AG20443 (cell line): ENCODE measurements around the gene PLA2G4E.
A peak's percentile ranks its signal among the peaks of the same experiment; 100 is the strongest.

Experiments used
- DNase-seq: peaks from one replicate; pipeline ENCODE4 v3.0.0; 2012; ENCODE audit warnings: low spot score, mixed read lengths

The PLA2G4E gene

GRCh38 chr15:42050484-42051255 is 29.8 kb upstream of the PLA2G4E start:
- no peak for DNase-seq

- no peak for DNase-seq
Observed at GRCh38 chr15:42048821-42049200, 28.0 kb upstream of the PLA2G4E start.

- no peak for DNase-seq
Observed at GRCh38 chr15:42048080-42048820, 27.4 kb upstream of the PLA2G4E start.

GRCh38 chr15:42046597-42046996 is 25.8 kb upstream of the PLA2G4E start:
- no peak for DNase-seq

- no peak for DNase-seq
Observed at GRCh38 chr15:42045211-42045615, 24.4 kb upstream of the PLA2G4E start.

- DNase-seq: no peak
Observed at GRCh38 chr15:42042602-42043400, 22.0 kb upstream of the PLA2G4E start.

- DNase-seq: no peak
Observed at GRCh38 chr15:42038401-42038800, 17.6 kb upstream of the PLA2G4E start.

GRCh38 chr15:42037656-42038055 is 16.8 kb upstream of the PLA2G4E start:
- no peak for DNase-seq

- DNase-seq: no peak
Observed at GRCh38 chr15:42036966-42037365, 16.1 kb upstream of the PLA2G4E start.

GRCh38 chr15:42036112-42036905 is 15.5 kb upstream of the PLA2G4E start:
- DNase-seq: no peak

- peak; percentile 39 for DNase-seq
Observed at GRCh38 chr15:42035435-42035761, 14.6 kb upstream of the PLA2G4E start.

GRCh38 chr15:42034628-42035434 is 14.0 kb upstream of the PLA2G4E start:
- no peak for DNase-seq

GRCh38 chr15:42033214-42033873 is 12.5 kb upstream of the PLA2G4E start:
- no peak for DNase-seq

GRCh38 chr15:42032376-42033213 is 11.8 kb upstream of the PLA2G4E start:
- no peak for DNase-seq

GRCh38 chr15:42031198-42031915 is 10.5 kb upstream of the PLA2G4E start:
- DNase-seq: no peak

GRCh38 chr15:42027521-42027920 is 6.7 kb upstream of the PLA2G4E start:
- DNase-seq: no peak

GRCh38 chr15:42024303-42024702 is 3.5 kb upstream of the PLA2G4E start:
- no peak for DNase-seq

GRCh38 chr15:42021593-42021992 is 751 bp upstream of the PLA2G4E start:
- no peak for DNase-seq
